HUES48 (cell line): Measurements from ENCODE around the gene FBLN2.
A peak's percentile ranks its signal among the peaks of the same experiment; 100 is the strongest.

Source experiments
- H3K27ac ChIP-seq: one replicate; pipeline ENCODE4 v1.7.0; 2013; ENCODE audit warnings: low read depth, low read length, inconsistent platforms
- H3K27me3 ChIP-seq: 2 replicates; pipeline ENCODE4 v1.6.1; 2013; ENCODE audit warnings: mild to moderate bottlenecking, low read length; ENCODE audit not compliant: control insufficient read depth, insufficient read depth
- H3K36me3 ChIP-seq: 2 replicates; pipeline ENCODE4 v1.6.1; 2013; ENCODE audit warnings: low read length; ENCODE audit not compliant: control insufficient read depth, insufficient read depth
- H3K4me1 ChIP-seq: 2 replicates; pipeline ENCODE4 v1.6.1; 2013; ENCODE audit warnings: mild to moderate bottlenecking, low read length; ENCODE audit not compliant: control insufficient read depth, insufficient read depth
- H3K4me3 ChIP-seq: 2 replicates; pipeline ENCODE4 v1.5.1; 2013; ENCODE audit warnings: mild to moderate bottlenecking, low read depth, low read length
- H3K9ac ChIP-seq: 2 replicates; pipeline ENCODE4 v1.6.1; 2013; ENCODE audit warnings: mild to moderate bottlenecking, low read depth, low read length, moderate library complexity
- H3K9me3 ChIP-seq: 2 replicates; pipeline ENCODE4 v1.6.1; 2013; ENCODE audit warnings: low read length; ENCODE audit not compliant: control insufficient read depth, insufficient read depth

FBLN2 gene

DNA sequence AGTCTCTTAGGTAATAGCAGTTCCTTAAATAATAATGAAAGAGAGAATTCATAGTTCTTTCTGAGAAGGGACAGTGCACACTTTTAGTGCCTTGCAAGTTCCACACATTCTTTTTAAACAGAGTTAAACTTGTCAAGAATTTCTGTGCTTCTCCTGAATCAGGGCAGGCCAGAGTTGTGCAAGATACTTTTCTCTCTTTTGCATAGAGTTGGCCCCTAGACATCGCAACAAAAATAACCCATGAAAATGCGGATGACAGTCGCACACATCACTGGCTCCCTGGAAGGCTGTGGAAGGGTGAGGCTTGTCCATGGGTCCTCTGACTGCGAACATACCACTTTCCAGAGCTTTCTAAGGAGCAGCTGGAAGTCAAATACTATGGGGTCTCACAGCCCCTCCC lies 40.1 kb downstream of the FBLN2 start:
- no peaks in the 10 kb centered on the region for H3K27me3 ChIP-seq
- no peaks in the 10 kb centered on the region for H3K9me3 ChIP-seq
- H3K4me1 ChIP-seq = peaks cover 15% of the 10 kb centered on the region
- H3K4me3 ChIP-seq = no peak overlapping the region
- H3K36me3 ChIP-seq = no peaks in the 10 kb centered on the region
- H3K27ac ChIP-seq = no peak overlapping the region
- H3K9ac ChIP-seq = no peak overlapping the region

DNA sequence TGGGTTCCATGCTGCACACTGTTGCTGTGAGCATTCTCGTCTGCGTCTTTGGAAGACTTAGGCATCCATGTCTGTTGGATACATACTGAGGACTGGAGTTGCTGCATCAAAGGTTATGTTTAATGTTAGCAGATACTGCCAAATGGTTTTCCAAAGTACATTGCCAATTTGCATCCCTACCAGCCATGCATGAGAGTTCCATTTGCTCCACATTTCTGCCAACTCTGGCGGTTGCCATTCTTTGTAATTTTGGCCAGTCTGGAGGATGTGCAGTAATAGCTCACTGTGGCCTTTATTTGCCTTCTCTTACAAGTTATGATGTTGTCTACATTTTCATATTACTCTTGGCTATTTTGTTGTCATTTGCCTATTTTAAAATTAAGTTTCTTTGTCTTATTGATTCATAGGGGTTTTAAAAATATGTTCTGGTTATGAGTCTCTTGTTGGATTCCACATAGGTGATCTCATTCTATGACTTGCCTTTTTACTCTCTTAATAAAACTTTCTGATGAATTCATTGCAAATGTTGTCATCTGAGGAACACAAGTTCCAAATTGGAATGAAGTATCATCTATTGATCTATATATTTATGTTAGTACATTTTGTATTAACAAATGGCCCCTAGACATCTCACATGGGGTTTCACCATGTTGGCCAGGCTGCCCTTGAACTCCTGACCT lies 42.1 kb downstream of the FBLN2 start:
- Histone ChIP-seq H3K4me3 (no peak overlapping the region), H3K4me1 (peaks cover 22% of the 10 kb centered on the region), H3K9ac (no peak overlapping the region), H3K9me3 (no peaks in the 10 kb centered on the region), H3K27me3 (no peaks in the 10 kb centered on the region), H3K27ac (no peak overlapping the region), H3K36me3 (no peaks in the 10 kb centered on the region)

DNA sequence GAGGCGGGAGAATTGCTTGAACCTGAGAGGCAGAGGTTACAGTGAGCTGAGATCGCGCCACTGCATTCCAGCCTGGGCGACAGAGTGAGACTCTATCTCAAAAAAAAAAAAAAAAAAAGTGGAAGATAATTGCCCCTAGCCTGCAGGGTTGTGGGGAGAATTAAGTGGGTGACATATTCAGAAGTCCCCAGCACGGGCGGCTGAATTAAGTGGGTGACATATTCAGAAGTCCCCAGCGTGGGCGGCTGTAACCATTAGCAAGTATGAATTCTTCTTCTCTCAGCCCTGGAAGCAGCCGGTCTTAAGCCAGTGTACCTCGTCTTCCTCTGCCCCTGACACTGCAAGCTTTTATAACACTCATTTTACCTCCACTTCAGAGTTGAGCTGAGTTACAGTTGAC lies 44.7 kb downstream of the FBLN2 start:
- Histone ChIP-seq H3K27me3 (no peaks in the 10 kb centered on the region), H3K9me3 (no peaks in the 10 kb centered on the region), H3K4me3 (no peak overlapping the region)

DNA sequence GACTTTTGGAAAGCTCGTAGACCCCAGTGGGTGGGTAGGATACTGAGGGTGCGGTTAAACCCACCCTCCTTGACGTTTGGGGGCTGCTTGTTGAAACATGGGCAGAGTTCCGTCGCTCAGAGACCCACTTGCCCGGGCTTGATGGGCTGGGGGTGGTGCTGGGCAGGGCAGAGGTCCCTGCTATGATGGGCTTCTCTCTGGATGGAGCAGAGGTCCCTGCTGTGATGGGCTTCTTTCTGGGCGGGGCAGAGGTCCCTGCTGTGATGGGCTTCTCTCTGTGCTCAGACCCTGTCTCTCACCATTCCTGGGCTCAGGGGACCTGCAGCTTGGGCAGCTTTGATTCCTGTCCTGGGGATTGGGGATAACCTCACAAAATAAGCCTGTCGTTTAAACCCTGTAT lies 45.2 kb downstream of the FBLN2 start:
- no peaks in the 10 kb centered on the region for H3K27me3 ChIP-seq
- H3K36me3 ChIP-seq = no peaks in the 10 kb centered on the region
- no peak overlapping the region for H3K9ac ChIP-seq
- H3K9me3 ChIP-seq = no peaks in the 10 kb centered on the region
- H3K4me3 ChIP-seq = no peak overlapping the region
- H3K4me1 ChIP-seq = peaks cover 7% of the 10 kb centered on the region; the same call in 1 of the 2 replicates
- H3K27ac ChIP-seq = peak overlapping the region; percentile 55

More for the DNA sequence above, 44.7 kb downstream of the FBLN2 start:
- Histone ChIP-seq H3K27ac (no peak overlapping the region), H3K4me1 (peaks cover 7% of the 10 kb centered on the region; the same call in 1 of the 2 replicates), H3K9ac (no peak overlapping the region), H3K36me3 (no peaks in the 10 kb centered on the region)

DNA sequence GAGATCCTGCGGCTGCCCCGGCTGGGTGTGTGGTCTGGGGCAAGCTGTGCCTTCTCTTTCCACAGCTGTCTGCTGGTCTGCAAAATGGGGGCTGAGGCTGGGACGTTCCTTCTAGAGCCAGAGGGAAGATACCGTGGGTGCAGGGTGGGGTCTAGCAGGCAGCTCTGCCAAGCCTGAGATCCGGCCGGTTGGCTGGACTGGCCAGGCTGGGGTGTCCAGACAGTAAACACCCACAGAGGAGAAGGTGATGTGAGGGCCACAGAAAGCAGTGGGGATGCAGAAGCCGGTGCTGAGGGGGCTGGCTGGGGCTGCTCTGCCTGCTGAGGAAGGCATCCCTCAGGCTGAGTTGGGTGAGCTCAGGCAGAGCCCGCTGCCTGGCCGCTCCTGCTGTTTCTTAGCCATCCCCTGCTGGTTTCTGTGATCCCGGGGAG lies 46.1 kb downstream of the FBLN2 start:
- H3K36me3 ChIP-seq = no peaks in the 10 kb centered on the region
- no peaks in the 10 kb centered on the region for H3K9me3 ChIP-seq
- H3K4me3 ChIP-seq = no peak overlapping the region
- H3K4me1 ChIP-seq = peaks cover 7% of the 10 kb centered on the region; the same call in 1 of the 2 replicates
- H3K9ac ChIP-seq = no peak overlapping the region
- no peaks in the 10 kb centered on the region for H3K27me3 ChIP-seq
- H3K27ac ChIP-seq = peak overlapping the region; percentile 55

DNA sequence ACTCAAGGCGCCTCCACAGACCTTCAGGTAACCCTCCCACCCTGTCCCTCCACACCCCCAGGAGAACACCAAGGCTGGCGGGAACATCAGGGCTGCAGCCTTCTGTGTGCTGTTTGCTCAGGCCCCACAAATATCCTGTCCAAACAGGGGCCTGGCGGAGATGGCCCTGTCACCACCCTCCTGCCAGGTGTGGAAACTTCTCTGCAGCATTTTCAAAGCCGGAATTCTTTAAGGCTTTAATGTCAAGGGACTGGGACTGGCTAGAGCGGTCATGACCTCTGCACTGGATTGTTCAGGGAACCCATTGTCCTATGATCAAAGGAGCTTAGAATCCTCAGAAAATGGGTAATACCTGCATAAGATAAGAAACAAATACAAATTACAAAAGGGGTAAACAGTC lies 46.6 kb downstream of the FBLN2 start:
- H3K27ac ChIP-seq = peak overlapping the region; percentile 55
- H3K4me1 ChIP-seq = peaks cover 7% of the 10 kb centered on the region; the same call in 1 of the 2 replicates
- no peaks in the 10 kb centered on the region for H3K27me3 ChIP-seq

DNA sequence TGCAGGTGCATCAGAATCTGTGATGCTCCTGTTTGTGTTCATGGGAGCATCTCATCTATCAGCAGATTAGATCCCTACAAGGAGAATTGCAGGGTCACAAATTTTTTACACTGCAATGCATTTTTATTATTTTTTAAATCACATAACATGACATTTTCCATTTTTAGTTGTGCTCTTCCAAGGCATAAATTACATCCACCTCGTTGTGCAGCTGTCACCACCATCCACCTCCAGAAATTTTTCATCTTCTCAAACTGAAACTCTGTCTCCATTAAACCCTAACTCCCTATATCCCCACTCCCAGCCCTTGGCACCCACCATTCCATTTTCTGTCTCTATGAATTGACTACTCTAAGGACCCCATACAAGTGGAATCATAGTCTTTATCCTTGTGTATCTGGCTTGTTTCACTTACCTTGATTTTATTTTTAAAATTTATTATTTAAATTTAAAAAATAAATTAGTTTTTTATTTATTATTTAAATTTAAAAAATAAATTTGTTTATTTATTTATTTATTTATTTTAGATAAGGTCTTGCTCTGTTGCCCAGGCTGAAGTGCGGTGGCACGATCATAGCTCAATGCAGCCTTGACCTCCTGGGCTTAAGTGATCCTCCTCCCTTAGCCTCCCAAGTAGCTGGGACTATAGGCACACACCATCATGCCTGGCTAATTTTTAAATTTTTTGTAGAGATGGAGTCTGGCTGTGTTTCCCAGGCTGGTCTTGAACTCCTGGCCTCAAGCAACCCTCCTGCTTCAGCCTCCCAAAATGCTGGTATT lies 47.7 kb downstream of the FBLN2 start:
- H3K4me3 ChIP-seq = no peak overlapping the region
- no peak overlapping the region for H3K9ac ChIP-seq
- peaks cover 7% of the 10 kb centered on the region; the same call in 1 of the 2 replicates for H3K4me1 ChIP-seq
- H3K27ac ChIP-seq = no peak overlapping the region
- no peaks in the 10 kb centered on the region for H3K27me3 ChIP-seq
- no peaks in the 10 kb centered on the region for H3K9me3 ChIP-seq
- H3K36me3 ChIP-seq = no peaks in the 10 kb centered on the region

More for the DNA sequence above, 46.6 kb downstream of the FBLN2 start:
- Histone ChIP-seq H3K4me3 (no peak overlapping the region), H3K9ac (no peak overlapping the region), H3K36me3 (no peaks in the 10 kb centered on the region), H3K9me3 (no peaks in the 10 kb centered on the region)

DNA sequence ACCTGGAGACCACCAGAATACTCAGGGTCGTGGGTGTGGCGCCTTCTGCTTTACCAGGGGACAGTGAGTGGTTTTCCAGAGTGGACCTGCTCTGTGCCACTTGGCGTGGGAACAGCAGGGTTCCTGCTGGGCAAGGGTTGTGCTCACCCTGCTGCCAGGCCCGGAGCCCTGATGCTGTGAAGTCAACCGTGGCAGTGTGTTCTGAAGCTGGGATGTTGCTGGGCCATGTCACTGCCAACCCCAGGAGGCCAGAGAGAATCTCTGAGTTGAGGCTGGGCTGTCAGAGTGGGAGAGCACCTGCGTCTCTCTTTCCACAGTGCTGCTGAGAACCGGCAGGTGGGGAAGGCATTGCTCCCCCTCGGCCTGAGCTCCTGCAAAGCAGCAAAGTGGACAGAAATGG lies 48.7 kb downstream of the FBLN2 start:
- Histone ChIP-seq H3K9me3 (no peaks in the 10 kb centered on the region), H3K27ac (no peak overlapping the region), H3K4me3 (no peak overlapping the region), H3K36me3 (no peaks in the 10 kb centered on the region), H3K4me1 (peaks cover 7% of the 10 kb centered on the region; the same call in 1 of the 2 replicates), H3K9ac (no peak overlapping the region), H3K27me3 (no peaks in the 10 kb centered on the region)

DNA sequence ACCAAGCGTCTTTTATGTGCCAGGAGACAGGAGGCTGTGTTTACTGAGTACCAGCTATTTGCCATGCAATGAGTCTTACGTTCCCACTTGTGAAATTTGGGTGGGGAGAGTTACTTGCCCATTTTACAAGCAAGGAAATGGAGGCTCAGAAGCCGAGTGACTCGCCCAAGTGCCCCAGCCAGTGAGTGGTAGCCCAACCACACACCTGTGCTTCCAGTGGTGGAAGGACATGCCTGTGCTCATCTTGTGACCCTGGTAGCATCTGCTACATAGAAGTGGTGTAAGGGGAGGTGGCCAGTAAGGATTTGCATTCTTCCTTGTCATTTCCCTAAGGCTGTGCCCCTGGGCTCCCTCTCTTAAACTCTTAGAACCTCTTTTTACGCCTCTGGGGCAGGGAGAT lies 49.3 kb downstream of the FBLN2 start:
- no peaks in the 10 kb centered on the region for H3K9me3 ChIP-seq
- no peak overlapping the region for H3K4me3 ChIP-seq
- no peak overlapping the region for H3K27ac ChIP-seq
- no peak overlapping the region for H3K9ac ChIP-seq
- no peaks in the 10 kb centered on the region for H3K27me3 ChIP-seq
- H3K36me3 ChIP-seq = no peaks in the 10 kb centered on the region
- peaks cover 7% of the 10 kb centered on the region; the same call in 1 of the 2 replicates for H3K4me1 ChIP-seq

DNA sequence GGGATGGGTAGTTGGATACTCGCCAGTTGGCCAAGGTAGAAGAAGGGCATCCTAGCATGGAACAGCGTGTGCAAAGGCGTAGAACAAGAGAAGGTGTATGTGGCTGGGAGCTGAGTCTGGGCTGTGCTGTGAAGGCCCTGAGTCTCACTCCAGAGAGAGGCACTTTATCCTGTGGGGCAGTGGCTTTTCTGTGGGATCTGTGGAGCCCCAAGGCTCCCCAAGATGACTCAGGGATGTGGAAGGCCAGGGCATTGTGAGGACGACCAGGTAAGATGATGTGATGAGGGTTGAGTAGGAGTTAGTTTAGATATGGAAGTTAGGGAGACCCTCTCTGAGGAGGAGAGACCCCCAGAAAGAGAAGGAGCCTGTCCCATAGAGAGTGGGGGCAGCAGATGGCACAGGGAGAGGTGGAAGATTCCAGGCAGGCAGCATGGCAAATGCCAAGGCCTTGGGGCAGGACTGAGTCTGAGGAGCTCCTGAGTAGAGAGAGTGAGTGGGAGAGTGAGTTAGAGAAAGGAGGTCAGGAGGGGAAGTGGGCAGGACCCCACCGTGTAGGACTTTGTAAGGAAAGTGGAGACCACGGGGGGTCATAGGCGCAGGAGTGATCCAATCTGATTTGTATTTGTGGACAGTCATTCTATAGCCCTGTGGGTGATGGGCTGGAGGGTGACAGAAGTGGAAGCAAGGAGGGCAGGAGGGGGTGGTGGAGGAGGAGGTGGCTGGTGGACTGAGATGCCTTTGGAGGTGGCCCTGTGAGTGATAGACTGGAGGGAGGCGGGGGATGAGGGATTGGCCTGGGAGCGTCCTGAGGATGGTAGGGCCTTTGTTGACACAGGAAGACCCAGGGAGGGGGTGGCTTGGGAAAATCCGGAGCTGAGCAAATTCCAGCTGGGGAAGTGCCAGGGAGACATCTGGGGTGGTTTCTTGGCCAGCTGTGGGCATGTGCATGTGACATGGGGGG lies 50.3 kb downstream of the FBLN2 start:
- Histone ChIP-seq H3K4me3 (no peak overlapping the region), H3K36me3 (no peaks in the 10 kb centered on the region), H3K9ac (no peak overlapping the region), H3K4me1 (peaks cover 7% of the 10 kb centered on the region; the same call in 1 of the 2 replicates), H3K27ac (no peak overlapping the region), H3K9me3 (no peaks in the 10 kb centered on the region), H3K27me3 (no peaks in the 10 kb centered on the region)
